ENCODE measurements around the gene RAP1GAP. TPM values are rescaled to one million over a fixed set of nuclear protein-coding genes. Genes with fewer than 3 reads are reported as not detected.

Gene RAP1GAP
- total RNA-seq, 1 donor from 2014 or later, result 3.4 TPM

DNA sequence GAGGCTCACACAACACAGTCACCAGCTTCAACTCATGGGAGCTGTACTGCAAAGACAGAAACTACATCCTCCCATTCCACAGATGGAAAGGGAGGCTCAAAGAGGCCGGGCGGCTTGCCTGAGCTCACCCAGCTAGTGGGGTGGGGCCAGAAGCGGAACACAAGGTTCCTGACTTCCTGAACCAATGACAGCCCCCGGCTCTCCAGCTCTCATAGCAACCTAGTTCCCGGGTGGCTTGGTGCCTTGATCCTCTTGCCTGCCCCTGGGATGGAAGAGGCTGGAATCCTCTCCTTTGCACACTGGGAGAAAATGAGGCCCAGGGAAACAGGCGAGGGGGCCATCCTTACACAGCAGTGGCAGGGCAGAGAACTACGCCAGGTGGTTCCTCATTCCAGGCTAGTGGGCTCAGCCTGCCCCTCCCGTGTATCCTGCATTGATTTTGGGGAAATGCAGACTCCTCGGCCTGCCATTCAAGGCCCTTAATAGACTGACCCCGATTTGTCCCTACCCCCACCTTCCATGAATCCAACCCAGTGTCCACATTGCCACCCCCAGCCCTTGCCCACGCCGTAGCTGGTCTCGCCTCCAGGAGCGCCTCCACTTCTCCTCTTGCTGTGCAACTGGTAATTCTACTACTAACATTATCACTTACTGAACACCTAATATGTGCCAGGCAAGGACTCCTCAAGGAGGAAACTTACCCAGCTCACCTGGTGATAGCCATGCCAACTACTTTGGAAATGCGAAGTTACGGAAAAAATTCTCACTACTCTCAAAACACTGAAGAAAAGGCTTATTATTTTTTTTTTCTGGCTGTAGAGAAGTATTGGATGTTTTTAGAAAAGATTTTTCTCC is 5.0 kb downstream of the RAP1GAP start:
- no peak for DNase-seq
- intact Hi-C loops (cut with micrococcal nuclease), result no loop called here
- ATAC-seq, result no peak

DNA sequence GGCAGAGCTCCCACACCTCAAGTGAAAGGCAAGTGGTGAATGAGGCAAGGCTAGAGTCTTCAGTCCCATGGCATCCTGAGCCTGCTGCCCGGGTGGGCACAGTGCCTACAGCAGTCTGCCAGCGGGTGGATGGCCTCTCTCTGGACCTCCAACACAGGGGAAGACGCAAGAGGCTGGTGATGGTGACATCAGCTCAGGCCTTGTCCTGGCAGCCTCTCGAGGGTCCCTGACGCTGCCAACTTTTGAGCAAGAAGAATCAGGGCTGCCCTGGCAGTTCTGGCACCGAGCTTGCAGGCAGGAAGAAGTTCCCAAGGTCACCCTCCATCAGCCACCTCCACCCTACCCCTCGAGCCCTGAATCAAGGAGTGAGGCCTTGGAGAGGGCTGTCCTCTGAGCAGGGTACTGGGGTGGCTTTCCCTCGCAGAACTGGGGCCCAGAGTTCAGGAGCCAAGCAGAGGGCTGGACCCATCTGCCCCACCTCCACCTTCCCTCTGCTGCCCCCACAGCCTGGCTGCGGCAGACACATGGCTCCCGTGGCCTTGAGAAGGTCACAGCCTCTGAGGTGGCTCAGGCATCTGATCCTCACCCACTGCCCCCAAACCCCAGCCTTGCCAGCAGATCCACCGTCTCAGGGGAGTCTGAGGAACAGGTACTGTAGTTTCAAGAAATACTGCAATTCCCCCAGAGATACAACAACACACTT is 5.8 kb downstream of the RAP1GAP start:
- peak; percentile 55 for DNase-seq
- intact Hi-C loops (cut with micrococcal nuclease), result no loop called here
- ATAC-seq, result peak; percentile 30

GRCh38 chr1:21662426-21663247 is 6.5 kb downstream of the RAP1GAP start:
- intact Hi-C loops (cut with micrococcal nuclease), result no loop called here
- no peak for DNase-seq
- no peak for ATAC-seq

DNA sequence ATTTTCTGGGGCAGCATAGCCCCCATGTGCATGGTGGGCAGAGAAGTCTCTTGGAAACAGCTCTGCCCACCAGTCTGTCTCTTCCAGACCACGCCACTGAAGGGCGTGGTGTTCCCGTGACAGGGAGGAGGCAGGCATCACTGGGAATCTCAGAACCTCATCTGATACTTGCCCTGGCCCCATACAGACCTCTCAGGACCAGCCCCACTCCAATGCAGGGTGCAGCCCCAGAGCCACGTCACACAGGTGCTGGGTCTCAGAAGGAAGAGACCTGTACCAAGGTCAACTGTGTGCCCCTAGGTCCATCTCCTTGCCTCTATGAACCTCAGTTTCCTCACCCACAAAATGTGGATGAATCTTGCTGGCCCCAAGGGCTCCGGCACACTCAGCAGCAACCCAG is 7.3 kb downstream of the RAP1GAP start:
- DNase-seq (no peak), ATAC-seq (no peak)
- intact Hi-C loops (cut with micrococcal nuclease), result no loop called here

DNA sequence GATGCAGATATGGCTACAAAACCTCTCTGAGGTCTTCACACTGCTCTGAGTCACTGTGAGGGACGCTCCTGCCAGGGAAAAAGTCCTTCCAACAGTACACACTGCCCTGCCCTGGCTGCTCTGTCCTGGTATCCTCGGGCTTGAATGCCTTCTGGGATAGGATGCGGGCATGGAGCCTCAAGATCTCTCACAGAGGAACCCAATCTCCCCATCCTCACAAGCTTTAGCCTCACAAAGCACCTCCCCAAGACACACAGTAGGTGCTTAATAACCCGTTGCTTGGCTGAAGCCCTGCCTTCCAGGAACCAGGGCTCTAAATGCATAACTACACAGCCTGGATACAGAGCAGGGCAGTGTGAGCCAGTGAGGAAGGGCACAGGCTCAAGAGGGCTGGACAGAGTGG is 9.2 kb downstream of the RAP1GAP start:
- intact Hi-C loops (cut with micrococcal nuclease), result no loop called here
- ATAC-seq (no peak), DNase-seq (no peak)

GRCh38 chr1:21659099-21659923 is 9.8 kb downstream of the RAP1GAP start:
- DNase-seq, result peak; percentile 84
- intact Hi-C loops (cut with micrococcal nuclease), result no loop called here
- peak; percentile 79 for ATAC-seq

DNA sequence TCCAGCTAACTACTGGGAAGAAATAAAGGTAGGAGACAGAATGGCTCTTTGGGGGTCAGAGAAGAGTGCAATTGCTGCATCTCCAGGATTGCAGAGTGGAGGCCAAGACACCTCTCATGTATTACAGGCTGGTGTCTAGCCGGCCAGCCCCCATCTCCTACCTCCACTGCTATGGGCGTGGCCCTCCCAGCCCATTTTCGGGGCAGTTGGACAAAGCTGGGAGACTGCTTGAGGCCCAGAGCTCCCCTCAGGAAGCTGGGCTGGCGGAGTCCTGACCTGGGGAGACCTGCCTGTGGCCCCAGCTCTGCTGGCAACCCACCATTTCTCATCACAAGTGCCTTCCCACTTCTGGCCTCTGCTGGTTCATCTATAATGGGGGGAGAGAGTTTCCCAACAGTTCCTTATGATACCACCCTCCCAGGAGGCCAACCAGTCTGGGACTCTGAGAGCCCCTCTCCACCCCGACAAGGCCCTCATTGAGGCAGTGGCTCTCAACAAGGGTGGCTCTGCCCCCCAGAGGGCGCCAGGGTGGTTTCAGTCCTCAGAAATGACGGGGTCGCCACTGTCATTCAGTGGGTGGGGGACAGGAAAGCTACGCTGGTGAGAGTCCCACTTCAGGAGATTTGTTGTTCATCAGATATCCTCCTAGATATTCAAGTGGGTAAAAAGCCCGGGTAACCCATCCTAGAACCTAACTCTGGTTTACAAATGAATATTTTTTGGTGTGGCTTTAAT is 11.5 kb downstream of the RAP1GAP start:
- no peak for ATAC-seq
- DNase-seq, result no peak
- intact Hi-C loops (cut with micrococcal nuclease), result no loop called here

GRCh38 chr1:21655748-21656147 is 13.4 kb downstream of the RAP1GAP start:
- ATAC-seq (no peak), DNase-seq (no peak)
- intact Hi-C loops (cut with micrococcal nuclease), result no loop called here

GRCh38 chr1:21655259-21655658 is 13.9 kb downstream of the RAP1GAP start:
- intact Hi-C loops (cut with micrococcal nuclease), result no loop called here
- no peak for DNase-seq
- no peak for ATAC-seq

- no peak for ATAC-seq
- intact Hi-C loops (cut with micrococcal nuclease), result no loop called here
- DNase-seq, result no peak
These were observed 14.9 kb downstream of the RAP1GAP start for GRCh38 chr1:21654209-21654608.

DNA sequence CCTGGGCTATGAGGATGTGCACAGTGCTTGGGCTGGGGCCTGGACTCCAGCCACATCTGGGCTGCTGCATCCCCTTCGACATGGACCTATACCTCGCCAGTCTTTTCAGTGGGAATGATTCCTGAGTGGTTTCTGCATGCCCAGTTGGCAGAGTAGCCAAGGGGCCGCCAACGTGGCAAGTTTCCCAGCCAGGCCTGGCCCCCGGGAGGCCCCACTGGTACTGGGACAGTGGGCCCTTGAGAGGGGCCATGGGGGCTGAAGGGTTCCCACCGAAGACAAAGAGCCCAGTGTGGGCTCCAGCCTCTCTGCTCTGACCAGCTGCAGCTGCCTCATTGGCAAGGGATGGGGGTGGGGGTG is 15.4 kb downstream of the RAP1GAP start:
- intact Hi-C loops (cut with micrococcal nuclease), result no loop called here
- DNase-seq (no peak), ATAC-seq (no peak)

- intact Hi-C loops (cut with micrococcal nuclease), result no loop called here
- DNase-seq, result no peak
- ATAC-seq, result no peak
These were observed 16.0 kb downstream of the RAP1GAP start for GRCh38 chr1:21652937-21653743.

DNA sequence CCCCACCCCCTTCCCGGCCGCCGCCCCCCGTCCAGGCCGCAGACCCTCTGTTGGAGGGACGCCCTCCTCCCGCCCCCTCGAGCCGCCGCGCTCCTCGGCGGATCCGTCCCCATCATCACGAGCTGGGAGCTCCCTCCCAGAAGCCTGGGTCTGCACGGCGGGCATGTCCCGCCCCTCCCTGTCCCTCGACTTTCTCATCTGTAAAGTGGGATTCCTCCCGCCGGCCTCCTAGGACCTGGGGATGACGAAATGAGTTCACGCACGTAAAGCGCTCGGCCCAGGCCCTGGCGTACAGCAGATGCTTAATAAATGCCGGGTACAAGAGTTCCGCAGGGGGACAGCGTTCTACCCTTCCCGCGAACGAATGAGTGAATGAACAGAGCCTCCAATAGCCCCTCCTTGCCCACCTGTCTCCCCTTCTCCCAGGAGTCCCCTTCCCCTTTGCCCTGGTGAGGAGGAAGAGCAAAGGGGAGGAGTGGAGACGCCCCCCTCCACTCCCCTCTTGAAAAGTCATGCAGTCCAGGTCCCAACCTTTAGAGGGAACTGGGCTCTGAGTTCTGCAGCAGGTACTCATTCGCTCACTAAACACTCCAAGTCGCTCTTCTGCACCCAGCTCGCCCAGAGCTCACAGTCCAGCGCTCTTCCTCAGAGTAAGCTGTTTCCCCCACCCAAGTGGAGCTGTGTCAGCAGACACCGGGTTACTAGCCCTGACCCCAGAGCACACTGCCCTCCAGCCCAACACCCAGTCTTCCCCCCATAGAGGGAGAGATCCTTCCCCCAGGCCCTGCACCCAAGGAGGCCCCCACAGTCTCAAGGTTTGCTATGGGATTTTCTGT is 16.8 kb downstream of the RAP1GAP start:
- DNase-seq, result no peak
- intact Hi-C loops (cut with micrococcal nuclease), result no loop called here
- no peak for ATAC-seq

DNA sequence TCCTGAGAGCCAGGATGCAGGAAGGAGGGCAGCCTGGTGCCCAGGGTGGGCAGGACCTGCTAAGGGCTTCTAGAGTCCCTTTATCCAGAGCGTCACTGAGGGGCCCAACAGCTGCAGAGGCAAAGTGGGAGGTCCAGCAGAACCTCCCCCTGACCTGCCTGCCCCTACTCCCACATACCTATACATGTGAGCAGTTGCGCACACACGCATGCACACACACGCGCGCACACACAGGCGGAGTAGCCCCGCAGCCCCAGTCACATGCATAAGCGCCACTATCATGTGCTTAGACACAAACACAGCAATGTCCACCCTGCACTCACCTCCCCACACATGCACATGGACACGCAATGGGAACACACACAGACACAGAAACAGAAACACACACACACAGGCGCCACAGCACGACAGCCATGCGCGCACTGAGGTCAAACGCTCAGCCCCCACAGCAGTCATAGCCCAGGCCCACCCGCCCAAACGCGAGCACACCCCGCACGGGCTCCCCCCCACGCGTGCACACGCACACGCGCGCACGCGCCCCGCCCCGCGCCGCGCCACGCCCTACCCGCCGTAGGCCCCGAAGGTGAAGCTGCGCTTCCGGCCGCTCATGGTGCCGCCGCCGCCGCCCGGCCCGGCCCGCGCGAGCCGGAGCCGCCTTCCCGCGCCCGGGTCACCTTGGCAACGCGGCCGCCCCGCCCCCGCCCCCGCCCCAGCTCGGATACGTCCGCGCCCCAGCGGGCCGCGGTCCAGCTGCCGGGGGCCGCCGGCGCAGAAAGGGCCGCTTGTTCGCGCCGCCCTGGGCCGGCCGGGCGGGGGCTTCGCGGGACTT is 17.7 kb downstream of the RAP1GAP start:
- intact Hi-C loops (cut with micrococcal nuclease), result no loop called here
- ATAC-seq, result peak; percentile 65
- peak; percentile 54 for DNase-seq

DNA sequence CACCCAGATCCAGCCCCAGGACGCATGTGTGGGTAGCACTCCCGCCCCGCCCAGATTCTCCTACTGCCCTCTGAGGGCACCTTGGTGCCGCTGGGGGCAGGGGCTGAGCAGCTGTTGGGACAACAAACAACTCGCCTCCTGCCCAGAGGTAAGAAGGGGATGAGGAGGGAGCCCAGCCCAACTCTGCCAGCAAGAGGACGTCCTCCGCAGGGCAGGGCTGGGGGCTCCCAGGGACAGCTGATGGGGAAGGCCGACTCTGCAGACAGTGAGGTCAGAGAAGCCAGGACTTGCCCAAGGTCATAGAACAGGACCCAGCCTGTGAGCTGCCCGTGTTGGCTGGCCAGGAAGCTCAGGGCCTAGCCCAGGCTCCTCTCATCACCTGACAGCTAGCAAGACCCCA is 18.8 kb downstream of the RAP1GAP start:
- intact Hi-C loops (cut with micrococcal nuclease), result no loop called here
- no peak for DNase-seq
- ATAC-seq, result no peak

DNA sequence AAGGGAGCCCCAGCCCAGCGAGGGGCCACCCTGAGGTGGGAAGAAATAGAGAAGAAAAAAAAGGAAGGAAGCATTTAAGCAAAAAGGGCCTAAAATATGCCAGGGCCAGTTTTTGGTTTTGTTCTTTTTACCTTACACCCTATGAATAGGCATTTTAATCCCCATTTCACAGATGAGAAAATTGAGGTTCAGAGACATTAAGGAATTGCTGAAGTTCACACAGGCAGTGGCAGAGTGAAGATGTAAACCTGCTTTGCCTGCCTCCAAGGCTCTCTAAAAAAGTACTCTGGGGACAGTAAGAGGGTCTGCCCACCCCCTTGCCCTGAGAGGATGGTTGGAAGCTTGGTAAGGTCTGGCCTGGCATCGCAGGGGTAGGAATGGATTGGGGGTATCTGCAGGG is 19.8 kb downstream of the RAP1GAP start:
- ATAC-seq (no peak), DNase-seq (no peak)
- intact Hi-C loops (cut with micrococcal nuclease), result no loop called here
